ENCODE data around the gene TNIK.
"Not testable (repeated sequence)": the region's sequence is repeated elsewhere in the genome, so short reads cannot be mapped to it uniquely, and the experiment has no call there.

TNIK gene

GRCh38 chr3:171245796-171246765 lies 214.1 kb downstream of the TNIK start:
- no peak for DNase-seq

GRCh38 chr3:171242951-171243350 lies 217.3 kb downstream of the TNIK start:
- DNase-seq: no peak

GRCh38 chr3:171242170-171242569 lies 218.0 kb downstream of the TNIK start:
- no peak for DNase-seq

- DNase-seq: not testable (repeated sequence)
These were observed 218.6 kb downstream of the TNIK start for GRCh38 chr3:171241655-171242054.

- DNase-seq: peak in 2 of 3 experiments; percentile 37 to 45
These were observed 219.7 kb downstream of the TNIK start for GRCh38 chr3:171240504-171240835.

GRCh38 chr3:171239757-171240503 lies 220.3 kb downstream of the TNIK start:
- DNase-seq: peak; percentile 78 to 95 (median 95)

GRCh38 chr3:171237009-171237385 lies 223.2 kb downstream of the TNIK start:
- DNase-seq: no peak

GRCh38 chr3:171236265-171237008 lies 223.8 kb downstream of the TNIK start:
- no peak for DNase-seq

GRCh38 chr3:171234298-171235010 lies 225.8 kb downstream of the TNIK start:
- no peak for DNase-seq

- no peak for DNase-seq
These were observed 228.8 kb downstream of the TNIK start for GRCh38 chr3:171231361-171231760.

- no peak for DNase-seq
These were observed 229.3 kb downstream of the TNIK start for GRCh38 chr3:171230865-171231264.

GRCh38 chr3:171229173-171229572 lies 231.0 kb downstream of the TNIK start:
- no peak for DNase-seq

- DNase-seq: peak; percentile 16 to 89 (median 51)
These were observed 232.0 kb downstream of the TNIK start for GRCh38 chr3:171228240-171228639.

- DNase-seq: peak in 1 of 3 experiments; percentile 50
These were observed 232.4 kb downstream of the TNIK start for GRCh38 chr3:171227828-171228227.

- no peak for DNase-seq
These were observed 232.8 kb downstream of the TNIK start for GRCh38 chr3:171227359-171227758.

- DNase-seq: no peak
These were observed 233.4 kb downstream of the TNIK start for GRCh38 chr3:171226794-171227193.

GRCh38 chr3:171225708-171226107 lies 234.5 kb downstream of the TNIK start:
- DNase-seq: no peak

- no peak for DNase-seq
These were observed 235.0 kb downstream of the TNIK start for GRCh38 chr3:171225165-171225564.

- no peak for DNase-seq
These were observed 236.8 kb downstream of the TNIK start for GRCh38 chr3:171223396-171223795.

- no peak for DNase-seq
These were observed 237.2 kb downstream of the TNIK start for GRCh38 chr3:171222995-171223394.

GRCh38 chr3:171221597-171221996 lies 238.6 kb downstream of the TNIK start:
- DNase-seq: no peak

- no peak for DNase-seq
These were observed 239.1 kb downstream of the TNIK start for GRCh38 chr3:171221104-171221503.

GRCh38 chr3:171219258-171219657 lies 240.9 kb downstream of the TNIK start:
- DNase-seq: peak in 1 of 3 experiments; percentile 14
